Activated CD4-positive, alpha-beta T cell treated with anti-CD3 and anti-CD28 coated beads, Interleukin-2, Interleukin-6, amounts not matched to agents 100 ng/mL and 50 ng/mL, durations not matched to agents 16 hours and 8 hours (primary cell): ENCODE results near the gene TSEN34.
A peak's percentile ranks its signal among the peaks of the same experiment; 100 is the strongest.
"Not testable (repeated sequence)": the region's sequence is repeated elsewhere in the genome, so short reads cannot be mapped to it uniquely, and the experiment has no call there.

Experiments used
- DNase-seq: peaks from one replicate; pipeline ENCODE4 v3.0.0-alpha.2; 2020

Gene TSEN34

GRCh38 chr19:54209811-54210494, 18.8 kb downstream of the TSEN34 start:
- DNase-seq: no peak

- no peak for DNase-seq
Observed at GRCh38 chr19:54211235-54211634, 20.1 kb downstream of the TSEN34 start.

GRCh38 chr19:54214217-54214616, 23.1 kb downstream of the TSEN34 start:
- not testable (repeated sequence) for DNase-seq

GRCh38 chr19:54214734-54215133, 23.6 kb downstream of the TSEN34 start:
- DNase-seq: not testable (repeated sequence)

- no peak for DNase-seq
Observed at GRCh38 chr19:54216869-54217268, 25.8 kb downstream of the TSEN34 start.

- not testable (repeated sequence) for DNase-seq
Observed at GRCh38 chr19:54217517-54218247, 26.6 kb downstream of the TSEN34 start.

GRCh38 chr19:54218259-54218658, 27.2 kb downstream of the TSEN34 start:
- DNase-seq: no peak

- no peak for DNase-seq
Observed at GRCh38 chr19:54218960-54219661, 28.0 kb downstream of the TSEN34 start.

GRCh38 chr19:54219702-54220101, 28.6 kb downstream of the TSEN34 start:
- DNase-seq: not testable (repeated sequence)

- DNase-seq: not testable (repeated sequence)
Observed at GRCh38 chr19:54221947-54222346, 30.8 kb downstream of the TSEN34 start.

GRCh38 chr19:54222474-54223276, 31.6 kb downstream of the TSEN34 start, which contains the start of gene LILRB3:
Gene LILRB3, minus strand, starts transcription at chr19:54223007. Its CDS starts 31 bp downstream, at chr19:54222976.
- not testable (repeated sequence) for DNase-seq

- DNase-seq: not testable (repeated sequence)
Observed at GRCh38 chr19:54223277-54223936, 32.3 kb downstream of the TSEN34 start.

GRCh38 chr19:54223937-54224281, 32.8 kb downstream of the TSEN34 start:
- not testable (repeated sequence) for DNase-seq

- DNase-seq: not testable (repeated sequence)
Observed at GRCh38 chr19:54224619-54225018, 33.5 kb downstream of the TSEN34 start.

- DNase-seq: no peak
Observed at GRCh38 chr19:54229146-54229545, 38.0 kb downstream of the TSEN34 start.

GRCh38 chr19:54230031-54230430, 38.9 kb downstream of the TSEN34 start:
- no peak for DNase-seq

- DNase-seq: peak; percentile 85
Observed at GRCh38 chr19:54231077-54231931, 40.2 kb downstream of the TSEN34 start.

GRCh38 chr19:54233941-54234340, 42.8 kb downstream of the TSEN34 start:
- no peak for DNase-seq

GRCh38 chr19:54239491-54240371, 48.6 kb downstream of the TSEN34 start:
- DNase-seq: not testable (repeated sequence)
